Measurements from ENCODE around the gene DDX6. TPM values are rescaled to one million over a fixed set of nuclear protein-coding genes. Genes with fewer than 3 reads are reported as not detected.
"Not testable (repeated sequence)": the region's sequence is repeated elsewhere in the genome, so short reads cannot be mapped to it uniquely, and the experiment has no call there.

DDX6 gene
- total and polyA plus RNA-seq, 4 donors, result 11.3 to 98.4 (median 43.8) TPM

GRCh38 chr11:118768690-118769089 is 22.3 kb downstream of the DDX6 start:
- Histone ChIP-seq H3K9me3 (ENCODE audit: control insufficient read depth in 4 of 4, low read length in 3 of 4) (no peaks in the 10 kb centered on the region), H3K27ac (ENCODE audit: low read depth in 1 of 2, low read length in 2 of 2) (no peak overlapping the region), H3K4me3 (ENCODE audit: low read depth in 1 of 3, low read length in 3 of 3) (no peak overlapping the region), H3K27me3 (ENCODE audit: control insufficient read depth in 4 of 4, insufficient read depth in 4 of 4, low read length in 3 of 4) (no peaks in the 10 kb centered on the region), H3K9ac (ENCODE audit: low read depth in 1 of 2, low read length in 2 of 2) (no peak overlapping the region), H3K36me3 (ENCODE audit: control insufficient read depth in 4 of 4, insufficient read depth in 3 of 4, low read depth in 1 of 4, low read length in 3 of 4) (peaks cover 2 to 11% (median 7%) of the 10 kb centered on the region in 4 donors), H3K4me1 (ENCODE audit: control insufficient read depth in 4 of 4, insufficient read depth in 4 of 4, low read length in 3 of 4) (peaks cover 16 to 38% (median 34%) of the 10 kb centered on the region in 4 donors)
- WGBS, result 43% methylated on average over 3 of the region's 3 CpGs
- DNase-seq (ENCODE audit: low spot score), result no peak
- no peak for TF ChIP-seq RAD21 (IDR thresholded peaks at IDR 0.05)
- TF ChIP-seq TAF1 (conservative IDR thresholded peaks at IDR 0.05), result no peak
- peak; percentile 4 to 11 for TF ChIP-seq HNF4A (conservative IDR thresholded peaks at IDR 0.05)
- TF ChIP-seq YY1 (IDR thresholded peaks at IDR 0.05), result no peak
- TF ChIP-seq NR2F2 (IDR thresholded peaks at IDR 0.05), result peak; percentile 13

DNA sequence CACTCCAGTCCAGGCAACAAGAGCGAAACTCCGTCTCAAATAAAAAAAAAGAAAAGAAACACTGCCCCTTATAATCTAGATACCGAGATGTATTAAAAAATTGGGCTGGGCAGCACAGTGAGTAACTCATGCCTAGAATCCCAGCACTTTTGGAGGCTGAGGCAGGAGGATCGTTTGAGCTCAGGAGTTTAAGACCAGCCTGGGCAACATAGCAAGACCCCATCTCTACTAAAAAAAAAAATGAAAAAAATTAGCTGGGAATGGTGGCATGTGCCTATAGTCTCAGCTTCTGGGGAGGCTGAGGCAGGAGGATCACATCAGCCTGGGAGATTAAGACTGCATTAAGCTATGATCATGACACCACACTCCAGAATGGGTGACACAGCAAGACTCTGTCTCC is 24.9 kb downstream of the DDX6 start:
- TF ChIP-seq EGR1 (IDR thresholded peaks at IDR 0.05; ENCODE audit: low read depth in 2 of 2) (no peak), FOXA1 (IDR thresholded peaks at IDR 0.05) (no peak), RAD21 (IDR thresholded peaks at IDR 0.05) (no peak), HNF4G (IDR thresholded peaks at IDR 0.05) (no peak), JUND (IDR thresholded peaks at IDR 0.05) (no peak), YY1 (IDR thresholded peaks at IDR 0.05) (no peak), HNF4A (conservative IDR thresholded peaks at IDR 0.05) (no peak), CTCF (IDR thresholded peaks at IDR 0.05; ENCODE audit: low read depth, low read length, missing input control) (no peak), FOXA2 (IDR thresholded peaks at IDR 0.05) (no peak), REST (IDR thresholded peaks at IDR 0.05) (no peak), TAF1 (conservative IDR thresholded peaks at IDR 0.05) (no peak), GABPA (IDR thresholded peaks at IDR 0.05 in 1 of 2, conservative IDR thresholded peaks at IDR 0.05 in 1 of 2) (no peak)
- TF ChIP-seq, protein P1, sequence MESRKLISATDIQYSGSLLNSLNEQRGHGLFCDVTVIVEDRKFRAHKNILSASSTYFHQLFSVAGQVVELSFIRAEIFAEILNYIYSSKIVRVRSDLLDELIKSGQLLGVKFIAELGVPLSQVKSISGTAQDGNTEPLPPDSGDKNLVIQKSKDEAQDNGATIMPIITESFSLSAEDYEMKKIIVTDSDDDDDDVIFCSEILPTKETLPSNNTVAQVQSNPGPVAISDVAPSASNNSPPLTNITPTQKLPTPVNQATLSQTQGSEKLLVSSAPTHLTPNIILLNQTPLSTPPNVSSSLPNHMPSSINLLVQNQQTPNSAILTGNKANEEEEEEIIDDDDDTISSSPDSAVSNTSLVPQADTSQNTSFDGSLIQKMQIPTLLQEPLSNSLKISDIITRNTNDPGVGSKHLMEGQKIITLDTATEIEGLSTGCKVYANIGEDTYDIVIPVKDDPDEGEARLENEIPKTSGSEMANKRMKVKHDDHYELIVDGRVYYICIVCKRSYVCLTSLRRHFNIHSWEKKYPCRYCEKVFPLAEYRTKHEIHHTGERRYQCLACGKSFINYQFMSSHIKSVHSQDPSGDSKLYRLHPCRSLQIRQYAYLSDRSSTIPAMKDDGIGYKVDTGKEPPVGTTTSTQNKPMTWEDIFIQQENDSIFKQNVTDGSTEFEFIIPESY (IDR thresholded peaks at IDR 0.05), result no peak
- Histone ChIP-seq H3K9me3 (ENCODE audit: control insufficient read depth in 4 of 4, low read length in 3 of 4) (no peaks in the 10 kb centered on the region), H3K27ac (ENCODE audit: low read depth in 1 of 2, low read length in 2 of 2) (no peak overlapping the region), H3K4me1 (ENCODE audit: control insufficient read depth in 4 of 4, insufficient read depth in 4 of 4, low read length in 3 of 4) (peaks cover 10 to 28% (median 23%) of the 10 kb centered on the region in 4 donors), H3K4me3 (ENCODE audit: low read depth in 1 of 3, low read length in 3 of 3) (no peak overlapping the region), H3K27me3 (ENCODE audit: control insufficient read depth in 4 of 4, insufficient read depth in 4 of 4, low read length in 3 of 4) (no peaks in the 10 kb centered on the region), H3K36me3 (ENCODE audit: control insufficient read depth in 4 of 4, insufficient read depth in 3 of 4, low read depth in 1 of 4, low read length in 3 of 4) (peaks cover 10 to 23% (median 17%) of the 10 kb centered on the region in 4 donors), H3K9ac (ENCODE audit: low read depth in 1 of 2, low read length in 2 of 2) (no peak overlapping the region)
- 98% methylated on average over 4 of the region's 4 CpGs for WGBS
- no peak for DNase-seq (ENCODE audit: low spot score)

DNA sequence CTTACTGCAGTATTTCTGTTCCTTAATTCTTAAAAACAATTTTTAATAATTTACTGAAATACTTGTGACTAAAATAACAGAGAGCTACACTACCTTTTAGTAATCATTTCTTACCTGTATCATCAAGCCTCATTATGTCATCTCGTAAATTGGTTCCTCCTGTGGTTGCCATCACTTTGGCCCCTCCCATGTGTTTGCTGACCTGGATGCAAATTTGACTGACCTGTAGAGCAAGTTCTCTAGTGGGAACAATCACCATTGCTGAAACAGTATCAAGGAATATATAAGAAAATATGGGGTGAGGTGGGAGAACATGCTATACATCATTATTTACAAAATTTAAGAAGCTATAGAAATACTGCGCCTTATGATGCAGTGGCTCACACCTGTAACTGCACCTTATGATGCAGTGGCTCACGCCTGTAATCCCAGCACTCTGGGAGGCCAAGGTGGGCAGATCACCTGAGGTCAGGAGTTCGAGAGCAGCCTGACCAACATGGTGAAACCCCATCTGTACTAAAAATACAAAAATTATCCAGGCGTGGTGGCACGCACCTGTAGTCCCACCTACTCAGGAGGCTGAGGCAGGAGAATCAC is 25.8 kb downstream of the DDX6 start:
- not testable (repeated sequence) for H3K27me3 ChIP-seq (ENCODE audit: control insufficient read depth in 4 of 4, insufficient read depth in 4 of 4, low read length in 3 of 4); DNase-seq (ENCODE audit: low spot score); H3K4me3 ChIP-seq (ENCODE audit: low read depth in 1 of 3, low read length in 3 of 3); H3K9me3 ChIP-seq (ENCODE audit: control insufficient read depth in 4 of 4, low read length in 3 of 4); H3K9ac ChIP-seq (ENCODE audit: low read depth in 1 of 2, low read length in 2 of 2); H3K27ac ChIP-seq (ENCODE audit: low read depth in 1 of 2, low read length in 2 of 2)
- peaks cover 10 to 26% (median 20%) of the 10 kb centered on the region in 4 donors for H3K4me1 ChIP-seq (ENCODE audit: control insufficient read depth in 4 of 4, insufficient read depth in 4 of 4, low read length in 3 of 4)
- peaks cover 17 to 28% (median 21%) of the 10 kb centered on the region in 4 donors for H3K36me3 ChIP-seq (ENCODE audit: control insufficient read depth in 4 of 4, insufficient read depth in 3 of 4, low read depth in 1 of 4, low read length in 3 of 4)
- WGBS, result 94% methylated on average over 6 of the region's 6 CpGs

Measured in liver (tissue), 9 donors.